ENCODE results near the gene GATAD2A. TPM values are rescaled to one million over a fixed set of nuclear protein-coding genes. Genes with fewer than 3 reads are reported as not detected.

The GATAD2A gene
- total and polyA plus RNA-seq, 4 donors, result 7.1 to 23.7 (median 18.2) TPM

- H3K9ac ChIP-seq (ENCODE audit: low read depth in 1 of 2, low read length in 2 of 2), result no peak overlapping the region
- H3K4me3 ChIP-seq (ENCODE audit: low read depth in 1 of 3, low read length in 3 of 3), result no peak overlapping the region
- no peaks in the 10 kb centered on the region for H3K27me3 ChIP-seq (ENCODE audit: control insufficient read depth in 4 of 4, insufficient read depth in 4 of 4, low read length in 3 of 4)
- TF ChIP-seq, protein P1, sequence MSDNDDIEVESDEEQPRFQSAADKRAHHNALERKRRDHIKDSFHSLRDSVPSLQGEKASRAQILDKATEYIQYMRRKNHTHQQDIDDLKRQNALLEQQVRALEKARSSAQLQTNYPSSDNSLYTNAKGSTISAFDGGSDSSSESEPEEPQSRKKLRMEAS (IDR thresholded peaks at IDR 0.05), result peak; percentile 29
- TF ChIP-seq, protein P2, sequence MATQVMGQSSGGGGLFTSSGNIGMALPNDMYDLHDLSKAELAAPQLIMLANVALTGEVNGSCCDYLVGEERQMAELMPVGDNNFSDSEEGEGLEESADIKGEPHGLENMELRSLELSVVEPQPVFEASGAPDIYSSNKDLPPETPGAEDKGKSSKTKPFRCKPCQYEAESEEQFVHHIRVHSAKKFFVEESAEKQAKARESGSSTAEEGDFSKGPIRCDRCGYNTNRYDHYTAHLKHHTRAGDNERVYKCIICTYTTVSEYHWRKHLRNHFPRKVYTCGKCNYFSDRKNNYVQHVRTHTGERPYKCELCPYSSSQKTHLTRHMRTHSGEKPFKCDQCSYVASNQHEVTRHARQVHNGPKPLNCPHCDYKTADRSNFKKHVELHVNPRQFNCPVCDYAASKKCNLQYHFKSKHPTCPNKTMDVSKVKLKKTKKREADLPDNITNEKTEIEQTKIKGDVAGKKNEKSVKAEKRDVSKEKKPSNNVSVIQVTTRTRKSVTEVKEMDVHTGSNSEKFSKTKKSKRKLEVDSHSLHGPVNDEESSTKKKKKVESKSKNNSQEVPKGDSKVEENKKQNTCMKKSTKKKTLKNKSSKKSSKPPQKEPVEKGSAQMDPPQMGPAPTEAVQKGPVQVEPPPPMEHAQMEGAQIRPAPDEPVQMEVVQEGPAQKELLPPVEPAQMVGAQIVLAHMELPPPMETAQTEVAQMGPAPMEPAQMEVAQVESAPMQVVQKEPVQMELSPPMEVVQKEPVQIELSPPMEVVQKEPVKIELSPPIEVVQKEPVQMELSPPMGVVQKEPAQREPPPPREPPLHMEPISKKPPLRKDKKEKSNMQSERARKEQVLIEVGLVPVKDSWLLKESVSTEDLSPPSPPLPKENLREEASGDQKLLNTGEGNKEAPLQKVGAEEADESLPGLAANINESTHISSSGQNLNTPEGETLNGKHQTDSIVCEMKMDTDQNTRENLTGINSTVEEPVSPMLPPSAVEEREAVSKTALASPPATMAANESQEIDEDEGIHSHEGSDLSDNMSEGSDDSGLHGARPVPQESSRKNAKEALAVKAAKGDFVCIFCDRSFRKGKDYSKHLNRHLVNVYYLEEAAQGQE (IDR thresholded peaks at IDR 0.05), result no peak
- TF ChIP-seq GABPA (IDR thresholded peaks at IDR 0.05 in 1 of 2, conservative IDR thresholded peaks at IDR 0.05 in 1 of 2) (no peak), JUND (IDR thresholded peaks at IDR 0.05) (no peak), SP1 (IDR thresholded peaks at IDR 0.05) (peak; percentile 11)
- peaks cover 0 to 9% (median 7%) of the 10 kb centered on the region in 4 donors for H3K36me3 ChIP-seq (ENCODE audit: control insufficient read depth in 4 of 4, insufficient read depth in 3 of 4, low read depth in 1 of 4, low read length in 3 of 4)
- H3K27ac ChIP-seq (ENCODE audit: low read depth in 1 of 2, low read length in 2 of 2), result peak overlapping the region; percentile 68 to 82
- WGBS, result 64% methylated on average over 18 of the region's 18 CpGs
- no peaks in the 10 kb centered on the region for H3K9me3 ChIP-seq (ENCODE audit: control insufficient read depth in 4 of 4, low read length in 3 of 4)
- H3K4me1 ChIP-seq (ENCODE audit: control insufficient read depth in 4 of 4, insufficient read depth in 4 of 4, low read length in 3 of 4), result peaks cover 11 to 48% (median 28%) of the 10 kb centered on the region in 4 donors
- DNase-seq (ENCODE audit: low spot score), result no peak
These were observed 55.3 kb downstream of the GATAD2A start for GRCh38 chr19:19460761-19461265.

- no peak overlapping the region for H3K9ac ChIP-seq (ENCODE audit: low read depth in 1 of 2, low read length in 2 of 2)
- peaks cover 1 to 14% (median 11%) of the 10 kb centered on the region in 4 donors for H3K36me3 ChIP-seq (ENCODE audit: control insufficient read depth in 4 of 4, insufficient read depth in 3 of 4, low read depth in 1 of 4, low read length in 3 of 4)
- no peak overlapping the region for H3K4me3 ChIP-seq (ENCODE audit: low read depth in 1 of 3, low read length in 3 of 3)
- no peak for TF ChIP-seq JUND (IDR thresholded peaks at IDR 0.05)
- no peak for TF ChIP-seq GABPA (IDR thresholded peaks at IDR 0.05 in 1 of 2, conservative IDR thresholded peaks at IDR 0.05 in 1 of 2)
- TF ChIP-seq HNF4G (IDR thresholded peaks at IDR 0.05), result no peak
- TF ChIP-seq, protein P1 (IDR thresholded peaks at IDR 0.05), result no peak
- TF ChIP-seq, protein P3, sequence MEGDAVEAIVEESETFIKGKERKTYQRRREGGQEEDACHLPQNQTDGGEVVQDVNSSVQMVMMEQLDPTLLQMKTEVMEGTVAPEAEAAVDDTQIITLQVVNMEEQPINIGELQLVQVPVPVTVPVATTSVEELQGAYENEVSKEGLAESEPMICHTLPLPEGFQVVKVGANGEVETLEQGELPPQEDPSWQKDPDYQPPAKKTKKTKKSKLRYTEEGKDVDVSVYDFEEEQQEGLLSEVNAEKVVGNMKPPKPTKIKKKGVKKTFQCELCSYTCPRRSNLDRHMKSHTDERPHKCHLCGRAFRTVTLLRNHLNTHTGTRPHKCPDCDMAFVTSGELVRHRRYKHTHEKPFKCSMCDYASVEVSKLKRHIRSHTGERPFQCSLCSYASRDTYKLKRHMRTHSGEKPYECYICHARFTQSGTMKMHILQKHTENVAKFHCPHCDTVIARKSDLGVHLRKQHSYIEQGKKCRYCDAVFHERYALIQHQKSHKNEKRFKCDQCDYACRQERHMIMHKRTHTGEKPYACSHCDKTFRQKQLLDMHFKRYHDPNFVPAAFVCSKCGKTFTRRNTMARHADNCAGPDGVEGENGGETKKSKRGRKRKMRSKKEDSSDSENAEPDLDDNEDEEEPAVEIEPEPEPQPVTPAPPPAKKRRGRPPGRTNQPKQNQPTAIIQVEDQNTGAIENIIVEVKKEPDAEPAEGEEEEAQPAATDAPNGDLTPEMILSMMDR (IDR thresholded peaks at IDR 0.05; ENCODE audit: low read depth, low read length, missing input control), result no peak
- no peak for TF ChIP-seq EGR1 (IDR thresholded peaks at IDR 0.05; ENCODE audit: low read depth in 2 of 2)
- TF ChIP-seq RAD21 (IDR thresholded peaks at IDR 0.05), result no peak
- no peak for TF ChIP-seq FOXA2 (IDR thresholded peaks at IDR 0.05)
- no peak for TF ChIP-seq RXRA (IDR thresholded peaks at IDR 0.05)
- TF ChIP-seq SP1 (IDR thresholded peaks at IDR 0.05), result no peak
- TF ChIP-seq, protein P4, sequence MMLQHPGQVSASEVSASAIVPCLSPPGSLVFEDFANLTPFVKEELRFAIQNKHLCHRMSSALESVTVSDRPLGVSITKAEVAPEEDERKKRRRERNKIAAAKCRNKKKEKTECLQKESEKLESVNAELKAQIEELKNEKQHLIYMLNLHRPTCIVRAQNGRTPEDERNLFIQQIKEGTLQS (IDR thresholded peaks at IDR 0.05), result no peak
- TF ChIP-seq, protein P2 (IDR thresholded peaks at IDR 0.05), result no peak
- TF ChIP-seq TAF1 (conservative IDR thresholded peaks at IDR 0.05), result no peak
- no peak for TF ChIP-seq NR2F2 (IDR thresholded peaks at IDR 0.05)
- no peak for TF ChIP-seq HNF4A (conservative IDR thresholded peaks at IDR 0.05)
- no peak for TF ChIP-seq YY1 (IDR thresholded peaks at IDR 0.05)
- no peak for TF ChIP-seq ZBTB33 (IDR thresholded peaks at IDR 0.05)
- TF ChIP-seq FOXA1 (IDR thresholded peaks at IDR 0.05), result no peak
- peaks cover 11 to 48% (median 28%) of the 10 kb centered on the region in 4 donors for H3K4me1 ChIP-seq (ENCODE audit: control insufficient read depth in 4 of 4, insufficient read depth in 4 of 4, low read length in 3 of 4)
- no peaks in the 10 kb centered on the region for H3K9me3 ChIP-seq (ENCODE audit: control insufficient read depth in 4 of 4, low read length in 3 of 4)
- H3K27me3 ChIP-seq (ENCODE audit: control insufficient read depth in 4 of 4, insufficient read depth in 4 of 4, low read length in 3 of 4), result no peaks in the 10 kb centered on the region
- 91% methylated on average over 4 of the region's 4 CpGs for WGBS
- DNase-seq (ENCODE audit: low spot score), result no peak
- H3K27ac ChIP-seq (ENCODE audit: low read depth in 1 of 2, low read length in 2 of 2), result peak overlapping the region; percentile 68 to 82
These were observed 55.8 kb downstream of the GATAD2A start for GRCh38 chr19:19461306-19461670.
